NCI-H82 (cell line): ENCODE data around the gene EMC8.
A peak's percentile ranks its signal among the peaks of the same experiment; 100 is the strongest.
"Not testable (repeated sequence)": the region's sequence is repeated elsewhere in the genome, so short reads cannot be mapped to it uniquely, and the experiment has no call there.

Experiments used
- DNase-seq: peaks from one replicate; lab custom pipeline; 2025; lab: John Stamatoyannopoulos, UW

The EMC8 gene

GRCh38 chr16:85799497-85800320 lies at the start of gene EMC8, which contains the start of gene COX4I1:
EMC8 (minus strand) TSS chr16:85799544; CDS start chr16:85799295, 249 bp downstream.
COX4I1 (plus strand) TSS chr16:85799695; CDS start chr16:85801206, 1,511 bp downstream.
- peak; percentile 92 for DNase-seq

GRCh38 chr16:85848986-85849385 lies 49.6 kb upstream of the EMC8 start:
- no peak for DNase-seq

DNA sequence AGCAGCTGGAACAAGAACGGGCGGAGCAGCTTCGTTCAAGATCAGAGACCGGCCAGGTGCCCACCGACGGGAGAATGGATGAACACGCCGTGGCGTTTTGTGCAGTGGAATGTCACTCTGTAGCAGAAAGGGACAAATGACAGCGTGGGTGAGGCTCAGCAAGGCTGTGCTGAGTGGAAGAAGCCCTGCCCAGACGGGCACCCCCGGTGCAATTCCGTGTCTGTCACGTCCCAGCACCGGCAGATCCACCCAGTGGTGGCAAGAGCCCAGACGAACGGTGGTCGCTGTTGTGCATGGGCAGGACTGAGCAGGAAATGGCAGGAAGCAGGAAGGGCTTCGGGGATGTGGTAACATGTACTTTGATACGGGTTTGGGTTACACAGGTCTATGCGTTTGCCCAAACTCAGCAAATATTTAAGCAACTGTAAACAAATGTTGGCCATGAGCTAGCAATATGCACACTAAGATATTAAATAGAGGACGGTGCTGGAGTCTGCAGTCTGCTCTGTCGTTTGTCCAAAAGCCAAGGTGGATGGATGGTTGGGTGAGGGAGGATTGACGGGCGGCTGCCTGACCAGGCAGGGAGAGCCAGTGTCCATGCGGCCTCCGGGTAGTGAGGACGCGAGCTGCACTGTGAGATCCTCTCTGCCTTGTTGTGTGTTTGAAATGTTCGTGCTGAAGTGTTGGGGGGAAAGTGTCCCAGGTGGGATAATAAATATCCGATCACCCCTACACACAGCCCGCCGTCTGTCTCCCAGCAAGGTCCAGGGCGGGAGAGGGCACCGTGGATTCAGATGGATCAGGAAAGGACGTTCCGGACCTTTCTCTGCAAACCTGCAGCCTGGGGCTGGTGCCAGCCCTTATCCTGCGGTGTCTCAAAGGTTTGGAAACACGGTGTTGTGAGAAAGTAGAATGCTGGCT lies 48.6 kb upstream of the EMC8 start:
- no peak for DNase-seq

- no peak for DNase-seq
These were observed 47.7 kb upstream of the EMC8 start for GRCh38 chr16:85847036-85847435.

DNA sequence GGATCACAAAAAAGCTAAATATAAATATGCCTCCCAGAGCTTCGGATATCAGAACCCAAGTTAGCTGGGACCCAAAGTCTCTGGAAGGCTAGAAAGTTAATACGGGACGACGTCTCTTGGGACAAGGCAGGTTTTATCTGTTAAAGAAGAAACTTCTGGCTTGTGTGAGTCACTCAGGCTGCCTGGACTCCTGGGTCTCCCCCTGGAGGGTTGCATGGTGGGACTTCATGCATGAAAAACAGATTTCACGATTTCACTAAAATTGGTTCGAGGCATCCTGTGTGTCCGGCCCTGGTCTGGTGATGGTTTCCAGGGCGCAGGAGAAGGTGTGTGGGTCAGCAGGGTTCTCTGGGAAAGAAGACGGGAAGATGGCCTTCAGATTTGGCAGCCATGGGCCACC lies 47.1 kb upstream of the EMC8 start:
- no peak for DNase-seq

DNA sequence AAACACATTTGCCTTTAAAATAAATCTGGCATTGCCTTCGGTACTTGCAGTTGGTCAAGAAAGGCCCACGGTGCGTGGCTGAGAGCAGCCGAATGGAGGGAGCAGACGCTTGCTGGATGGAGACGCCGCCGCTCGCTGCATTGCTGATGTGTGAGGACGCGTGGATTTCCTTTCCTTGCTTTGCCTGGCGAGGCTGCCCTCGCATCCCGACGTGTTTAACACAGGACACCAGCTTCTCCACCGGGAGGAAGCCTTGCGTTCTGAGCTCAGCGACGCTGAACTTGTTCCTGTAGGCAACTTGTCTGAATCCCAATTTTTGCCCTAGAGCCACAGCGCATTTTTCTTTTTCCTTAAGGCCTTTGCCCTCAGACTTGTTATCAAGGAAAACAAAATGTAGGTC lies 45.9 kb upstream of the EMC8 start:
- no peak for DNase-seq

GRCh38 chr16:85844786-85845185 lies 45.4 kb upstream of the EMC8 start:
- DNase-seq: no peak

DNA sequence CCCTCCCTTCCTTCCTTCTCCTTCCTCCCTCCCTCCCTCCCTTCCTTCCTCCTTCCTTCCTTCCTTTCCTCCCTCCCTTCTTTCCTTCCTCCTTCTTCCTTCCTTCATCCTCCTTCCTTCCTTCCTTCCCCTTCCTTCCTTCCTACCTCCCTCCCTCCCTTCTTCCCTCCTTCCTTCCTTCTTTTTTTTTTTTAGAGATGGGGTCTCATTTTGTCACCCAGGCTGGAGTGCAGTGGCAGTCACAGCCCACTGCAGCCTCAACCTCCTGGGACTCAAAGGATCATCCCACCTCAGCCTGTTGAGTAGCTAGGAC lies 44.8 kb upstream of the EMC8 start:
- no peak for DNase-seq

DNA sequence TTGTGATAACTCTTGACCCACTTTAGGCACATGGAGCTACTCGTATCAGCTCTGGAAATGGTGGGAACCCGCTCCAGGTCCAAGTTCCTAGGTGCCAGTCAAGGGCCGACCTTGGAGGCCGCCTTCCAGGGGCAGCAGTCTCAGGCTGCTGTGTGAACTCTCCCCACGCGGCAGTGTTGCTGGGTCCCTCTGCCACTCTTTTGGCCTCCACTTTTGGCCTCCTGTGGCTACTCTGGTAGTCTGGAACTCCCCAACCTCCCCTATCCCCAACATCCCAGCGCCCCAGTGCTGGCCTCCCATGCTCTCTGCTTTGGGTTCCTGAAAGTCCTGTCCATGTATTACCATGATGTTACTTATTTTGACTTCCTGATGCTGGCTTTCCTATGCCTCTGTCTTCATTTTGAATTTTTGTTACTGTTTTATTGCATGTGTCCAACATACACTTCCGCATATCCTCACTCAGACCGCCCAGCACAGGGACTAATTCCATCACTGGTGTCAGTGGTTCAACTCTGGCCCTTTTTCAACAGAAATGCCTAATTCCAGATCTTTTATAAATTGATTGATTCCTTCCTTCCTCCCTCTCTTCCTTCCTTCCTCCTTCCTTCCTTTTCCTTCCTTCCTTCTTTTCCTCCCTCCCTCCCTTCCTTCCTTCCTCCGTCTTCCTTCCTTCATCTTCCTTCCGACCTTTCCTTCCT lies 44.3 kb upstream of the EMC8 start:
- DNase-seq: no peak

DNA sequence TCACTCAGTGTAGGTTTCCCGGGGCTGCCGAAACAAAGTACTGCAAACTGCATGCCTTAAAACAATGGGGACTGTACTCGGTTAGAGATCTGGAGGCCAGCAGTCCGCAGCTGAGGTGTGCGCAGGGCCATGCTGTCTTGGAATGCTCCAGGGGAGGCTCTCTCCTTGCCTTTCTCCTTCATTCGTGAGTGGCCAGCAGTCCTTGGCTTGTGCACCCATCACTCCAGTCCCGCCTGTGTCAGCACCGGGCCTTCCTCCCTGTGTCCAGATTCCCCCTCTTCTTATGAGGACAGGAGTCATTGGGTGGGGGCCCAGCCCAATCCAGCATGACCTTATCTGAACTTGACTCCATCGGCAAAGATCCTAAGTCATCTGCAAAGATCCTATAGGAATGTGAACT lies 43.5 kb upstream of the EMC8 start:
- DNase-seq: no peak

GRCh38 chr16:85842435-85842834 lies 43.1 kb upstream of the EMC8 start:
- DNase-seq: no peak

- DNase-seq: no peak
These were observed 41.5 kb upstream of the EMC8 start for GRCh38 chr16:85840801-85841200.

- no peak for DNase-seq
These were observed 41.1 kb upstream of the EMC8 start for GRCh38 chr16:85840395-85840794.

- no peak for DNase-seq
These were observed 40.4 kb upstream of the EMC8 start for GRCh38 chr16:85839681-85840240.

GRCh38 chr16:85838876-85839585 lies 39.7 kb upstream of the EMC8 start:
- no peak for DNase-seq

DNA sequence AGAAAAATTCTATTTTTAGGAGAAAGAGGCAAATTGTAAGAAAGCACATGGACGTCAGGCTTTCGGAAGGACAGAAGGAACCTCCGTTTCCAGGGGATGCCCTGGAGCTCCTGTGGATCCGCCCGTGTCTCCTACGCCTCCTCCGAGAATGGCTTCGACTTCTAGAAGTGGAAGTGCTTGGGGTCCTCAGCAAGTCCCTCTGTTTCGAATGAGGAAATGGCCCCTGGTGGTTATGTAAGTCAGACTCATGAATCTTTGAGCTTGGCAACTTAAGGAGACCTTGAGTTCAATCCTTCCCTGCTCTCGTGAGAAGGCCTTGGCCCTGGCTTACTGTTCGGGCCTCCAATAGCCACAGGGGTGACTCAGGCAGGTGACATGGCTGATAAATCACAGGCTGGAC lies 39.0 kb upstream of the EMC8 start:
- no peak for DNase-seq

DNA sequence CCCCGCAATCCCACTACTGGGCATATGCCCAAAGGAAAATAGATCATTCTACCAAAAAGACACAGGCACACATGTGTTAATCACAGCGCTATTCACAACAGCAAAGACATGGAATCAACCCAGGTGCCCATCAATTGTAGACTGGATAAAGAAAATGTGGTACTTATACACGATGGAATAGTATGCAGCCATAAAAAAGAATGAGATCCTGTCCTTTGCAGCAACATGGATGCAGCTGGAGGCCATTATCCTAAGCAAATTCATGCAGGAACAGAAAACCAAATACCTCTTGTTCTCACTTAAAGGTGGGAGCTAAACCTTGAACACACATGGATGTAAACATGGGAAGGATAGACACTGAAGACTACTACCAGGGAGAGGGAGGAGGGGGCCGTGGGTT lies 38.3 kb upstream of the EMC8 start:
- DNase-seq: not testable (repeated sequence)

- DNase-seq: no peak
These were observed 37.6 kb upstream of the EMC8 start for GRCh38 chr16:85836706-85837582.

DNA sequence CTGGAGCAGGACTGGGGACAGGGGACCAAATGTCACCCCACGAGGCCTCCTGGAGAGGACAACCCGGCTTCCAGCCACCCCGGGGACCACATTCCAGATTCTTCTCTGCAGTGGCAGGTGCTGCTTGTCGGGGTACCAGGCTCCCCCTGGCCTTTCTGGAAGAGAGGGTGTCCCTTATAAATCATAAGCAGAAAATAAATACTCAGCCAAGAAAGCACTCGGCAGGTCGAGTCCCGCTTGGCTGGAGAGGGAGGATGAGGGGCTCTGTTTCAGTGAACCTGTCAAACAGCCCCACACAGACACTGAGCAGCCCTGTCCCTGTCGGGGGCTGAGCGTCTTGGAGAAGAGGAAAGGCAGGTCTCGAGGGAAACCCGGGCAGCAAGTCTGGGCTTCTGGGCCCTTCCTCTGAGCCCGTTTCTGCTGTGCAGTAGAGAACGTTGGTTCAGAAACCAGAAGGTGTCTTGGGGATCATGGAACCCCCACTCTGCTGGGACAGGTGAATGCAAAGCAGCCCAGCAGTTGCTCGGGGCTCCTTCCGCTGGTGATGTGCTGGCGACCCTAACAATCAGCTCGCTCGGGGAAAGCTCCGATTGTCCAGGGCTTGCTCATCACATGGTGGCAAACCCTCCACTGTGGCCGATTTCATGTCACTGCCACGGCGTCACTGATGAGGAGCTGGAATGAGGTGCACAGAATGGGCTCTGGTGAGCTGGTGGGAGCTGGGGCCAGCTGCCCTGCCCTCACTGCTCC lies 36.8 kb upstream of the EMC8 start:
- DNase-seq: no peak
